DND-41 (cell line): ENCODE results near the gene LARP1B.

Experiments
- ATAC-seq: fragments of 200-7000 bp; cut with Tn5 transposase; 3 replicates; pipeline ENCODE4 v1.9.1; 2021; ENCODE audit warnings: low read depth; ENCODE audit not compliant: insufficient read depth
- DNase-seq: peaks from one replicate; pipeline ENCODE4 v3.0.0-alpha.2; 2020
- H2AFZ ChIP-seq: 2 replicates; pipeline ENCODE4 v1.6.0; 2012; ENCODE audit warnings: low read depth, low read length
- H3K27ac ChIP-seq: 2 replicates; pipeline ENCODE4 v1.5.1; 2012; ENCODE audit warnings: low read length, inconsistent platforms
- H3K27me3 ChIP-seq: fragments of 200-600 bp; sonication (generic); 2 replicates; pipeline ENCODE4 v1.6.0; 2012; ENCODE audit warnings: low read length, mild to moderate bottlenecking, inconsistent platforms; ENCODE audit not compliant: insufficient read depth, poor library complexity
- H3K36me3 ChIP-seq: 2 replicates; pipeline ENCODE4 v1.5.1; 2012; ENCODE audit warnings: low read length, inconsistent platforms; ENCODE audit not compliant: insufficient read depth
- H3K4me1 ChIP-seq: 2 replicates; pipeline ENCODE4 v1.5.1; 2012; ENCODE audit warnings: mild to moderate bottlenecking, low read length; ENCODE audit not compliant: insufficient read depth
- H3K4me2 ChIP-seq: 2 replicates; pipeline ENCODE4 v1.6.0; 2012; ENCODE audit warnings: mild to moderate bottlenecking, moderate library complexity, low read length, inconsistent platforms; ENCODE audit not compliant: insufficient read depth
- H3K4me3 ChIP-seq, 2 experiments: fragments of 200-600 bp in 1 of 2; shearing (Covaris generic) in 1 of 2; 2 replicates each; pipeline ENCODE4 v1.5.1; 2012 to 2016; ENCODE audit warnings: inconsistent platforms in 2 of 2, low read length in 2 of 2, mild to moderate bottlenecking in 2 of 2, low read depth in 1 of 2, moderate library complexity in 1 of 2
- H3K79me2 ChIP-seq: 2 replicates; pipeline ENCODE4 v1.6.0; 2012; ENCODE audit warnings: low read length, inconsistent platforms; ENCODE audit not compliant: insufficient read depth
- H3K9ac ChIP-seq: 2 replicates; pipeline ENCODE4 v1.6.0; 2012; ENCODE audit warnings: low read depth, mild to moderate bottlenecking, inconsistent platforms, low read length, moderate library complexity
- H3K9me3 ChIP-seq: 2 replicates; pipeline ENCODE4 v1.5.1; 2012; ENCODE audit warnings: low read length, moderate library complexity, mild to moderate bottlenecking, inconsistent platforms; ENCODE audit not compliant: insufficient read depth, severe bottlenecking
- H4K20me1 ChIP-seq: 2 replicates; pipeline ENCODE4 v1.6.0; 2012; ENCODE audit warnings: low read length; ENCODE audit not compliant: insufficient read depth
- EZH2 ChIP-seq: IDR thresholded peaks from 3 replicates; pipeline ENCODE4 v1.6.1; 2012; ENCODE audit warnings: borderline replicate concordance, low read depth, mild to moderate bottlenecking, moderate library complexity, low read length, inconsistent platforms; ENCODE audit not compliant: severe bottlenecking
- TF ChIP-seq, protein P1 (sequence below): IDR thresholded peaks from 2 replicates; pipeline ENCODE4 v1.5.1; 2012; ENCODE audit warnings: borderline replicate concordance, low read length, moderate library complexity, mild to moderate bottlenecking; ENCODE audit not compliant: poor library complexity, severe bottlenecking; ENCODE audit errors: extremely low read depth

LARP1B gene

DNA sequence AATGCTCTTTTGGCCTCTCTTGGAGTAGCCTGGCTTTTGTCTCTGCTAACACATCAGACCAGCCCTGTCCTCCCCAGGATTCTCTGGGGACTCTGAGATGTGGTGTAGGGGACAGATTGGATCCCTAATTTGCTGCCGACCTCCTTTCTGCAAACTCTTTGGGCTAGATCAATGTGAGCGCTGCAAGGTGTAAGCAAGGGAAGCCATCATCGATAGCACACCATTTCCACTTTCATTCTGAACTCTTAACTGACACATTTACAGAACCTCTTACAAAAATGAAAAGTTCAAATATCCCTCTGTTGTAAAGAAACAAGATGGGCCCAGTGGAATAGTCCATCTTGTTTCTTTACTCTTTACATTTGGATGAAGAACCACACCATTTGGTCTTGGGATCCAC lies 179.9 kb downstream of the LARP1B start:
- no peaks in the 10 kb centered on the region for H3K9me3 ChIP-seq
- H3K4me3 ChIP-seq: no peak overlapping the region
- H2AFZ ChIP-seq: no peak overlapping the region
- H3K27me3 ChIP-seq: no peaks in the 10 kb centered on the region
- no peaks in the 10 kb centered on the region for H3K4me1 ChIP-seq
- no peaks in the 10 kb centered on the region for H4K20me1 ChIP-seq
- no peak overlapping the region for H3K4me2 ChIP-seq
- no peak overlapping the region for H3K9ac ChIP-seq
- no peaks in the 10 kb centered on the region for H3K79me2 ChIP-seq
- no peak overlapping the region for H3K27ac ChIP-seq
- no peaks in the 10 kb centered on the region for H3K36me3 ChIP-seq
- DNase-seq (no peak), ATAC-seq (no peak)
- TF ChIP-seq, protein P1, sequence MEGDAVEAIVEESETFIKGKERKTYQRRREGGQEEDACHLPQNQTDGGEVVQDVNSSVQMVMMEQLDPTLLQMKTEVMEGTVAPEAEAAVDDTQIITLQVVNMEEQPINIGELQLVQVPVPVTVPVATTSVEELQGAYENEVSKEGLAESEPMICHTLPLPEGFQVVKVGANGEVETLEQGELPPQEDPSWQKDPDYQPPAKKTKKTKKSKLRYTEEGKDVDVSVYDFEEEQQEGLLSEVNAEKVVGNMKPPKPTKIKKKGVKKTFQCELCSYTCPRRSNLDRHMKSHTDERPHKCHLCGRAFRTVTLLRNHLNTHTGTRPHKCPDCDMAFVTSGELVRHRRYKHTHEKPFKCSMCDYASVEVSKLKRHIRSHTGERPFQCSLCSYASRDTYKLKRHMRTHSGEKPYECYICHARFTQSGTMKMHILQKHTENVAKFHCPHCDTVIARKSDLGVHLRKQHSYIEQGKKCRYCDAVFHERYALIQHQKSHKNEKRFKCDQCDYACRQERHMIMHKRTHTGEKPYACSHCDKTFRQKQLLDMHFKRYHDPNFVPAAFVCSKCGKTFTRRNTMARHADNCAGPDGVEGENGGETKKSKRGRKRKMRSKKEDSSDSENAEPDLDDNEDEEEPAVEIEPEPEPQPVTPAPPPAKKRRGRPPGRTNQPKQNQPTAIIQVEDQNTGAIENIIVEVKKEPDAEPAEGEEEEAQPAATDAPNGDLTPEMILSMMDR: no peak
- TF ChIP-seq EZH2: no peak

DNA sequence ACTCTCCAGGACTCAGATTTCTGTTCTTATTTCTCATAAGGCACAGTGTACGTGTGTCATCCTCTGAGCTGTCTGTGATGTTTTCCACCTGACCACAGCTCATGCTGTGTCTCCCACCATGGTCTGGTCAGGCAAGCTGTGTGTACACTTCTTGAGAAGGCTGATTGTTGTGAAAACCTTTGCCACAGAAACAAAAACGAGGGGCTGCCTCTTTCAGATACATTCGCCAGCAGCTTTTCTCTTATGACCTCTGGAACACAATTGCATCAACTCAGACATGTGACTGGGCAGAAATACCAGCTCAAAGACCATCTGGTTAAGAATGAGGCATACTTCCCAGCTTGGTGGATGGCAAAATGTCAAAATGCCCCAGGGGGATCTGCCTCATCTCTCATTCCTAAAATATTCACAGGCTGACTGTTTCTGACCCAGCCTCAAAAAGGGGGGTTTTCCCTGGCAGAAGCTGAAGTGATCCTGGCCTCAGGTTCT lies 180.4 kb downstream of the LARP1B start:
- Histone ChIP-seq H4K20me1 (no peaks in the 10 kb centered on the region), H3K79me2 (no peaks in the 10 kb centered on the region), H3K4me1 (no peaks in the 10 kb centered on the region), H2AFZ (no peak overlapping the region), H3K9me3 (no peaks in the 10 kb centered on the region), H3K27ac (no peak overlapping the region), H3K4me3 (no peak overlapping the region), H3K27me3 (no peaks in the 10 kb centered on the region), H3K36me3 (no peaks in the 10 kb centered on the region), H3K9ac (no peak overlapping the region), H3K4me2 (no peak overlapping the region)
- ATAC-seq (no peak), DNase-seq (no peak)
- TF ChIP-seq EZH2: no peak
- TF ChIP-seq, protein P1: no peak

DNA sequence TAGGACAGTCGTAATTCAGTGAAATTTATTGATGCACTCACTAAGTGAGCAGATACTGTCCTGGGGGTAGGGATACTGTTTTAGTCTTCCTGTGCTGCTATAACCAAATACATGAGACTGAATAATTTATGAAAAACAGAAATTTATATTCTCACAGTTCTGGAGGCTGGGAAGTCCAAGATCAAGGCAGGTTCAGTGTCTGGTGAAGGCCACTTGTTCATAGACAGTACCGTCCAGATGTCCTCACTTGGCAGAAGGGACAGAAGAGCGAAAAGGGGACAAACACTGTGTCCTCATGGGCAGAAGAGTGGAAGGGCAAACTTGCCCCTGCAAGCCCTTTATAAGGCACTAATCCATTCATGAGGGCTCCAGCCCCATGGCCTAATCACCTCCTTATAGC lies 180.9 kb downstream of the LARP1B start:
- DNase-seq (no peak), ATAC-seq (no peak)
- no peak overlapping the region for H3K9ac ChIP-seq
- no peaks in the 10 kb centered on the region for H3K9me3 ChIP-seq
- H3K4me3 ChIP-seq: no peak overlapping the region
- no peak overlapping the region for H2AFZ ChIP-seq
- no peaks in the 10 kb centered on the region for H3K79me2 ChIP-seq
- H3K27ac ChIP-seq: no peak overlapping the region
- no peaks in the 10 kb centered on the region for H3K36me3 ChIP-seq
- H3K27me3 ChIP-seq: no peaks in the 10 kb centered on the region
- H3K4me2 ChIP-seq: no peak overlapping the region
- no peaks in the 10 kb centered on the region for H4K20me1 ChIP-seq
- H3K4me1 ChIP-seq: no peaks in the 10 kb centered on the region
- TF ChIP-seq, protein P1: no peak
- TF ChIP-seq EZH2: no peak

DNA sequence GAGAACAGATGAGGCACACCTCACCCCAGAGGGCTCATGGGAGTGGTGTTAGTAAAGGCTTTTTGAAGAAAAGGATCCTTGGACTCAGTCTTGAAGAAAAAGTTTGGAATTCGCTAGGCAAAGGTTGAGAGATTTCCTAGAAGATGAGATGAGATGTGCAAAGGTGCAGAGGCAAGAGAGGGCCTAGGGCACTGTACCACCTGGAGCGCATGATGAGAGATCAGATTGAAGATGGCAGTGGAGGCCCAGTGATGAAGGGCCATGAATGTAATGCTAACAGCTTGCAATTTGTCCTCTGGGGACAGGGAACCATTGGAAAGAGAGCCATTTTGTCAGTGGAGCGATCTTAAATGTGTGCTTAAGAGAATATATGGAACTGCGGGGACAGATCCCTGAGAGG lies 181.5 kb downstream of the LARP1B start:
- Histone ChIP-seq H3K36me3 (no peaks in the 10 kb centered on the region), H3K4me1 (no peaks in the 10 kb centered on the region), H3K79me2 (no peaks in the 10 kb centered on the region), H3K4me2 (no peak overlapping the region), H3K9ac (no peak overlapping the region), H3K4me3 (no peak overlapping the region), H3K27me3 (no peaks in the 10 kb centered on the region), H3K9me3 (peaks cover under 1% of the 10 kb centered on the region), H2AFZ (no peak overlapping the region), H3K27ac (no peak overlapping the region), H4K20me1 (no peaks in the 10 kb centered on the region)
- ATAC-seq (no peak), DNase-seq (no peak)
- TF ChIP-seq EZH2: no peak
- TF ChIP-seq, protein P1: no peak
